AG04450 (cell line): ENCODE data around the gene UROC1. TPM values are rescaled to one million over a fixed set of nuclear protein-coding genes. Genes with fewer than 3 reads are reported as not detected.

ENCODE experiments used
- CTCF ChIA-PET: fragments of 300-600, 350-600 bp; formaldehyde crosslinking; extraction: SDS; loops from one replicate; lab custom pipeline; 2022; ENCODE audit warnings: antibody characterized with exemption, inconsistent platforms; lab: Charles Lee
- POLR2A ChIA-PET: fragments of 350-600 bp; formaldehyde crosslinking; extraction: SDS; loops from one replicate; lab custom pipeline; 2021; ENCODE audit warnings: antibody characterized with exemption, inconsistent platforms; lab: Yijun Ruan, JAX
- DNase-seq: peaks from one replicate; pipeline ENCODE4 v3.0.0-alpha.2; 2011; ENCODE audit warnings: low read depth, low spot score
- H3K27ac ChIP-seq: one replicate; pipeline ENCODE4 v1.5.1; 2012; ENCODE audit warnings: low read depth, low read length, control low read depth
- H3K27me3 ChIP-seq: one replicate; pipeline ENCODE4 v1.6.0; 2012; ENCODE audit warnings: low read length; ENCODE audit not compliant: control insufficient read depth, insufficient read depth
- H3K4me3 ChIP-seq: 2 replicates; pipeline ENCODE4 v1.5.1; 2011; ENCODE audit warnings: mild to moderate bottlenecking, low read depth, low read length, control low read depth
- H3K9me3 ChIP-seq: 2 replicates; pipeline ENCODE4 v1.5.1; 2012; ENCODE audit warnings: low read length; ENCODE audit not compliant: control insufficient read depth, insufficient read depth
- polyA plus RNA-seq: library from polyadenylated mRNA; depleted of rRNA; stranded (reverse); fragments of >200 nt; gene quantifications from 2 replicates; pipeline ENCODE4 v1.2.3, GENCODE V29; 2011
- TF ChIP-seq, protein P1 (sequence below): IDR thresholded peaks from 2 replicates; pipeline ENCODE4 v1.5.1; 2011; ENCODE audit warnings: low read depth, low read length, control low read depth, inconsistent platforms

UROC1 gene
- polyA plus RNA-seq, 1 experiment = not detected

DNA sequence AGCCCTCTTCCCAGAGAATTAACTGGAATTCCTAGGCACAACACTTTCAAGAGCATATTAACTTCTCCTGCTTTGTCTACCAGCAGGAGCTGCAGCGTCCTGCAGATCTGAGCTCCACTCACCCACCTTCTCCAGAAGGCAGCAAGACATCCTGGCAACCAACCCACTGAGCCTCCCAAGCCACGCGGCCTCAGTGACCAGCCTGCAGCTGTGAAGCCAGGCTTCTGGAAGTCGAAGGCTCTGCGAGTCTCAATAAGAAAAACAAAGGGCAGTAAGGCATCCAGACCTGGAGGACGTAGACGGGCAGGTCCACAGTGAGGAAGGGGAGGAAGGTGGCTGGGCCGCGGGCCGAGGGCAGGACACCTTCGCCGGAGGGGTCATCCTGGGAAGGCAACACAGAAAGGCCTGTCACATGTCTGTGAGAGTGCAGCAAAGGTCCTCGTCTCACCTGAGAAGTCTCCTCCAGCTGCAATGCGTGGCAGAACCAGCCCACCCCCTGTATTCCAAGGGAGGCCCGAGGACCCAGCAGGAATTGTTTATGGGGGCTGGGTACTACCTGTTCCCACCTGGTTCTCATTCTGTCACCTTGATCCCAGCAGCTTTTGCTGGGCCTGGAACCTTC, 78.1 kb downstream of the UROC1 start:
- Histone ChIP-seq H3K4me3 (no peak overlapping the region), H3K9me3 (no peaks in the 10 kb centered on the region; the same call in 1 of the 2 replicates), H3K27me3 (no peaks in the 10 kb centered on the region), H3K27ac (no peak overlapping the region)
- TF ChIP-seq, protein P1, sequence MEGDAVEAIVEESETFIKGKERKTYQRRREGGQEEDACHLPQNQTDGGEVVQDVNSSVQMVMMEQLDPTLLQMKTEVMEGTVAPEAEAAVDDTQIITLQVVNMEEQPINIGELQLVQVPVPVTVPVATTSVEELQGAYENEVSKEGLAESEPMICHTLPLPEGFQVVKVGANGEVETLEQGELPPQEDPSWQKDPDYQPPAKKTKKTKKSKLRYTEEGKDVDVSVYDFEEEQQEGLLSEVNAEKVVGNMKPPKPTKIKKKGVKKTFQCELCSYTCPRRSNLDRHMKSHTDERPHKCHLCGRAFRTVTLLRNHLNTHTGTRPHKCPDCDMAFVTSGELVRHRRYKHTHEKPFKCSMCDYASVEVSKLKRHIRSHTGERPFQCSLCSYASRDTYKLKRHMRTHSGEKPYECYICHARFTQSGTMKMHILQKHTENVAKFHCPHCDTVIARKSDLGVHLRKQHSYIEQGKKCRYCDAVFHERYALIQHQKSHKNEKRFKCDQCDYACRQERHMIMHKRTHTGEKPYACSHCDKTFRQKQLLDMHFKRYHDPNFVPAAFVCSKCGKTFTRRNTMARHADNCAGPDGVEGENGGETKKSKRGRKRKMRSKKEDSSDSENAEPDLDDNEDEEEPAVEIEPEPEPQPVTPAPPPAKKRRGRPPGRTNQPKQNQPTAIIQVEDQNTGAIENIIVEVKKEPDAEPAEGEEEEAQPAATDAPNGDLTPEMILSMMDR = no peak
- no peak for DNase-seq
- ChIA-PET POLR2A (no interaction called here), CTCF (no interaction called here)

DNA sequence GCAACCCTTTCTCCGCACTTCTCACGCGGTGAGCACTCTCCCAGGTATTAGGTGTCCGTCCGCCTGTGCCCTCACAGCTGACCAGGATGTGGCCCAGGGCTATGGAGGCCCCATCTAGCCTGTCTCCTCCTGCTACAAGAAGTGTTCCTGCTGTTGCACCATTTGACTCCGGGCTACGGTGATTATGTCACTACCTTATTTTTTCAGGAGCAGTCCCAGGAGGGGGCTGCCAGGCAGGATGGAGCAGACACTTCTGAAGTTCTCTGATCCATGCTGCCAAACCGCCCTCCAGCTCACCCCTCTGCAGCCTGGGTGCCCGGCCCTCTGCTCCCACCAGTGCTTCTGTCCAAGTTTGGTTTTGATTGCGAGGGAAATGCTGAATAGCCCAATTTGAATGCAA, 78.8 kb downstream of the UROC1 start:
- TF ChIP-seq, protein P1 = no peak
- Histone ChIP-seq H3K27me3 (no peaks in the 10 kb centered on the region), H3K9me3 (no peaks in the 10 kb centered on the region; the same call in 1 of the 2 replicates), H3K4me3 (no peak overlapping the region), H3K27ac (no peak overlapping the region)
- ChIA-PET CTCF (no interaction called here), POLR2A (no interaction called here)
- no peak for DNase-seq

DNA sequence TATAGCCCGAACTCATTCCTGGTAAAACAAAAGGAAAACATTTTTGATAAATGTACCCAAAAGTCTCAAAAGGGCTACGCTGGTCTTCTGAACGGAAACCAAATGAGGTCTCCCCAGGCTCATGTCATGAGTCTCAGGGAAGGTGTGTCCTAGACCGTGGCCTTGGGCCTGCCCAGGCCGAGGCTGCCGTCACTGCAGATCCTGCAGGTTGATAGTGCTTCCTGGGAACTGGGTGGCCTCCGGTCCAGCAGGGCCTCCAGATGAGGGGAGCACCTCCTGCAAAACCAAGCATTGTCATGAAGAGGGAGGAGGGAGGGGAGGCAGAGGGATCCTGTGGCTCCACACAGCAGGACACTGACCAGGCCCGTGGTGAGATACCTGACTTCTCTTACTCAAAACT, 79.4 kb downstream of the UROC1 start:
- Histone ChIP-seq H3K27ac (no peak overlapping the region), H3K9me3 (no peaks in the 10 kb centered on the region; the same call in 1 of the 2 replicates), H3K4me3 (no peak overlapping the region), H3K27me3 (no peaks in the 10 kb centered on the region)
- TF ChIP-seq, protein P1 = no peak
- no peak for DNase-seq
- POLR2A ChIA-PET = no interaction called here
- CTCF ChIA-PET = interaction anchor here (0.5 kb wide), 1 partner anchor 49 kb away, joined by 3 read pairs; no protein-coding TSS in a partner anchor

DNA sequence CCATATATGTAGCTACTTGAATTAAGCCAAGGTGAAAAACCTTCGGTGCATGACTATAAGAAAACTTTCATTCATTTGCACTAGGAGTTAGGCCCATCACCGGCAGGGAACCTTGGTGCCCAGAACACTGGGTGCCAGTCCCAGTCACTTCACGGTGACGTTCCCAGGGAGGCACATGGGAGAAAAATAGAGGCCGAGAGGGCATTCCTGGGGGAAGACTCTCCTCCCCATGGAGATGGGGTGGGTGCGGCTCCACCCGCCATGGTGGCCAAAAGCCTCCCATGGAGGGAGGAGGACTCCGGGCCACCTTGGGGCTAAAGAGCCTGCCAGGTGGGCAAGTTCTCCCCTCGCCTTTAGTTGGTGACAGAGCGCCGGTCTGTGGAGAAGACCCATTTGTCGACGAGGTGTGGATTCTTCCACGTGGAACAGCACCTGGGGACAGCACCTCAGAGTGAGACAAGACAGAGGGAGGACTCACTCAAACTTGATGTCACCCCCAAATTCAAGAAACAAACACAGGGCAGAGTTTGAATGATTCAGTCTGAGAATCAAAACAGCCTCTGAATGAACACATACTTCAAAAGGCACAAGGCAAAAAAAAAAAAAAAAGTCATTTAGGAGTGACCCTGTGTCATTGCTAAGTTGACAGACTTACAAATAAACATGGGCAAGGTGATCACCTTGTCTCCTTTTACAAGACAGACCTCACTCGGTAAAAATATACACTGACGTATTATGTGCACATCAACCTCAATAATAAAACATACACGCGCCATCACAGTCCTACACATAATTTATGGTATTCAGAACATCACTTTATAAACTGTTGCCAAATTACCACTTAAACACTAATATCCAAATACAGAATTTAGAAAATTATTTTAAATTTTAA, 80.5 kb downstream of the UROC1 start:
- ChIA-PET POLR2A (no interaction called here), CTCF (interaction anchor here (0.5 kb wide), 1 partner anchor 48 kb away, joined by 3 read pairs; no protein-coding TSS in a partner anchor)
- TF ChIP-seq, protein P1 = no peak
- Histone ChIP-seq H3K4me3 (no peak overlapping the region), H3K9me3 (no peaks in the 10 kb centered on the region; the same call in 1 of the 2 replicates), H3K27me3 (no peaks in the 10 kb centered on the region), H3K27ac (no peak overlapping the region)
- no peak for DNase-seq
